DMS114 treated with DMSO at 0.1 percent for 48 hours (cell line): ENCODE measurements around the gene TSHZ1.

ENCODE experiments used
- DNase-seq: peaks from one replicate; lab custom pipeline; 2025; ENCODE audit not compliant: unreplicated experiment; lab: John Stamatoyannopoulos, UW

TSHZ1 gene

GRCh38 chr18:75246721-75247610, 36.4 kb downstream of the TSHZ1 start:
- no peak for DNase-seq

- DNase-seq: no peak
Observed at GRCh38 chr18:75247611-75248421, 37.2 kb downstream of the TSHZ1 start.

- DNase-seq: no peak
Observed at GRCh38 chr18:75248426-75249174, 38.0 kb downstream of the TSHZ1 start.

- no peak for DNase-seq
Observed at GRCh38 chr18:75249175-75249518, 38.5 kb downstream of the TSHZ1 start.

- DNase-seq: no peak
Observed at GRCh38 chr18:75249672-75250470, 39.3 kb downstream of the TSHZ1 start.

GRCh38 chr18:75250471-75250821, 39.8 kb downstream of the TSHZ1 start:
- DNase-seq: no peak

GRCh38 chr18:75251466-75251865, 40.9 kb downstream of the TSHZ1 start:
- no peak for DNase-seq

GRCh38 chr18:75252136-75252535, 41.5 kb downstream of the TSHZ1 start:
- no peak for DNase-seq

GRCh38 chr18:75253043-75253442, 42.4 kb downstream of the TSHZ1 start:
- no peak for DNase-seq

GRCh38 chr18:75253784-75254183, 43.2 kb downstream of the TSHZ1 start:
- DNase-seq: no peak

GRCh38 chr18:75255094-75255493, 44.5 kb downstream of the TSHZ1 start:
- no peak for DNase-seq

- DNase-seq: no peak
Observed at GRCh38 chr18:75256376-75256775, 45.8 kb downstream of the TSHZ1 start.

- no peak for DNase-seq
Observed at GRCh38 chr18:75257605-75258004, 47.0 kb downstream of the TSHZ1 start.

- DNase-seq: no peak
Observed at GRCh38 chr18:75261430-75262223, 51.0 kb downstream of the TSHZ1 start.

GRCh38 chr18:75262511-75262910, 51.9 kb downstream of the TSHZ1 start:
- DNase-seq: no peak

- no peak for DNase-seq
Observed at GRCh38 chr18:75264195-75264594, 53.6 kb downstream of the TSHZ1 start.

GRCh38 chr18:75264926-75265597, 54.5 kb downstream of the TSHZ1 start:
- no peak for DNase-seq

- DNase-seq: no peak
Observed at GRCh38 chr18:75265872-75266271, 55.3 kb downstream of the TSHZ1 start.

- DNase-seq: no peak
Observed at GRCh38 chr18:75267643-75268363, 57.2 kb downstream of the TSHZ1 start.
